NCI-H1436 treated with DMSO at 0.1 percent for 48 hours (cell line): Measurements from ENCODE around the gene MYH15.
A peak's percentile ranks its signal among the peaks of the same experiment; 100 is the strongest.

Source experiments
- DNase-seq: peaks from one replicate; lab custom pipeline; 2025; lab: John Stamatoyannopoulos, UW

The MYH15 gene

GRCh38 chr3:108510496-108510895, at the start of gene MYH15:
TSS of gene MYH15 (minus strand) at chr3:108510596. CDS start at chr3:108510530, 66 bp downstream.
- DNase-seq = no peak

- no peak for DNase-seq
These were observed 45.7 kb upstream of the MYH15 start for GRCh38 chr3:108555966-108556581.

GRCh38 chr3:108554913-108555571, 44.6 kb upstream of the MYH15 start:
- no peak for DNase-seq

- no peak for DNase-seq
These were observed 43.8 kb upstream of the MYH15 start for GRCh38 chr3:108554229-108554628.

GRCh38 chr3:108552267-108553159, 42.1 kb upstream of the MYH15 start:
- peak; percentile 18 for DNase-seq

- DNase-seq = no peak
These were observed 38.5 kb upstream of the MYH15 start for GRCh38 chr3:108548886-108549285.

- DNase-seq = no peak
These were observed 37.9 kb upstream of the MYH15 start for GRCh38 chr3:108548304-108548703.

GRCh38 chr3:108546692-108547091, 36.3 kb upstream of the MYH15 start:
- DNase-seq = no peak

- DNase-seq = peak; percentile 27
These were observed 35.9 kb upstream of the MYH15 start for GRCh38 chr3:108546247-108546646.

- DNase-seq = no peak
These were observed 27.7 kb upstream of the MYH15 start for GRCh38 chr3:108538083-108538482.

- DNase-seq = no peak
These were observed 18.3 kb upstream of the MYH15 start for GRCh38 chr3:108528459-108529252.

GRCh38 chr3:108527817-108528216, 17.4 kb upstream of the MYH15 start:
- DNase-seq = no peak

GRCh38 chr3:108527109-108527508, 16.7 kb upstream of the MYH15 start:
- no peak for DNase-seq

GRCh38 chr3:108525971-108526370, 15.6 kb upstream of the MYH15 start:
- no peak for DNase-seq

GRCh38 chr3:108525256-108525655, 14.9 kb upstream of the MYH15 start:
- no peak for DNase-seq

- DNase-seq = no peak
These were observed 14.1 kb upstream of the MYH15 start for GRCh38 chr3:108524537-108524936.

GRCh38 chr3:108518895-108519294, 8.5 kb upstream of the MYH15 start:
- no peak for DNase-seq

GRCh38 chr3:108516881-108517280, 6.5 kb upstream of the MYH15 start:
- DNase-seq = no peak

- no peak for DNase-seq
These were observed 3.6 kb upstream of the MYH15 start for GRCh38 chr3:108513961-108514360.

GRCh38 chr3:108512671-108513070, 2.3 kb upstream of the MYH15 start:
- no peak for DNase-seq

GRCh38 chr3:108511490-108511889, 1.1 kb upstream of the MYH15 start:
- no peak for DNase-seq

GRCh38 chr3:108511055-108511454, 659 bp upstream of the MYH15 start:
- no peak for DNase-seq
